Ovary (tissue), 3 donors: Measurements from ENCODE around the gene SLC52A1.

ENCODE experiments used
- EP300 ChIP-seq: sonication (generic); formaldehyde crosslinking; IDR thresholded peaks from one replicate; pipeline ENCODE4 v1.6.1; 2017; ENCODE audit warnings: antibody characterized with exemption
- POLR2A ChIP-seq: fragments of 450-650 bp; IDR thresholded peaks from one replicate; pipeline ENCODE4 v1.6.1; 2017; ENCODE audit warnings: antibody characterized with exemption, mild to moderate bottlenecking, moderate library complexity
- TF ChIP-seq, protein P1 (sequence below), 3 donors: fragments of 450-650 bp in 2 of 3; fragments of 200-600 bp in 1 of 3; IDR thresholded peaks; one replicate each; pipeline versions ENCODE4 v1.5.1 to v1.8.0; 2016 to 2022; ENCODE audit warnings: antibody characterized with exemption in 3 of 3, mild to moderate bottlenecking in 1 of 3
- donor health status: DM: no; HTN: no; CAD: no.

DNA sequence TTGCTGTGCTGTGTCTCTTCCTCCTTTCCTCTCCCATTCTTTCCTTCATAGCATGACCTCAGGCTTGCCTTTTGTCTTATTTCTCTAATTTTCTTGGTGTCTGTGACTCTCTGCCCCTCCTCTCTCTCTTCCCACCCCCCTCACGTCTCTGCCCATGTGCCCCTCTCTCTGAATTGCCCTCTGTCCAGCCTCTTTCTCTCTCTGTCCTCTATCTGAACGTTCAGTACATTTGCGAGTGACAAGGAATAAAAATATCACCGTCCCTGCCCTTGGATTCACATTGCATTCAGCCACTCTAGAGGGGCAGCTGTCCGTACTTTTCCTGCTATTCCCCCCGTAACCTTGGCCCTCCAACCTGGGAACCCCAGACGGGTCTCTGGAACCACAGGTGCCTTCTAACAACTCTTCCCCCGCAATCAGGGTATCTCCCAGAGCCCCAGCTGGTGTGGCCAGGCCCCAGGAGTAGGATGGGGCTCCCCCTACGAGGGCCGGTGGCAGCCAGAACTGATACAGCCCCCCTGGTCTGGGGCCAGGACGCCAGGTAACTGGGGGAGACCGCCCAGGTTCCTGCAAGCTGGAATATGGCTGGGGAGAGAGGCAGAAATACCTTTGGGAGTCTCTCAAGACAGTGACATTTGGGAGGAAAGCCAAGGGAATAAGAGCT, 35.7 kb downstream of the SLC52A1 start:
- TF ChIP-seq, protein P1, sequence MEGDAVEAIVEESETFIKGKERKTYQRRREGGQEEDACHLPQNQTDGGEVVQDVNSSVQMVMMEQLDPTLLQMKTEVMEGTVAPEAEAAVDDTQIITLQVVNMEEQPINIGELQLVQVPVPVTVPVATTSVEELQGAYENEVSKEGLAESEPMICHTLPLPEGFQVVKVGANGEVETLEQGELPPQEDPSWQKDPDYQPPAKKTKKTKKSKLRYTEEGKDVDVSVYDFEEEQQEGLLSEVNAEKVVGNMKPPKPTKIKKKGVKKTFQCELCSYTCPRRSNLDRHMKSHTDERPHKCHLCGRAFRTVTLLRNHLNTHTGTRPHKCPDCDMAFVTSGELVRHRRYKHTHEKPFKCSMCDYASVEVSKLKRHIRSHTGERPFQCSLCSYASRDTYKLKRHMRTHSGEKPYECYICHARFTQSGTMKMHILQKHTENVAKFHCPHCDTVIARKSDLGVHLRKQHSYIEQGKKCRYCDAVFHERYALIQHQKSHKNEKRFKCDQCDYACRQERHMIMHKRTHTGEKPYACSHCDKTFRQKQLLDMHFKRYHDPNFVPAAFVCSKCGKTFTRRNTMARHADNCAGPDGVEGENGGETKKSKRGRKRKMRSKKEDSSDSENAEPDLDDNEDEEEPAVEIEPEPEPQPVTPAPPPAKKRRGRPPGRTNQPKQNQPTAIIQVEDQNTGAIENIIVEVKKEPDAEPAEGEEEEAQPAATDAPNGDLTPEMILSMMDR (IDR thresholded peaks at IDR 0.05) = no peak
- no peak for TF ChIP-seq EP300
- no peak for TF ChIP-seq POLR2A
